COLO668 (cell line): ENCODE results near the gene RFX1.
"Not testable (repeated sequence)": the region's sequence is repeated elsewhere in the genome, so short reads cannot be mapped to it uniquely, and the experiment has no call there.

ENCODE experiments used
- DNase-seq: peaks from one replicate; lab custom pipeline; 2025; ENCODE audit not compliant: unreplicated experiment; lab: John Stamatoyannopoulos, UW

The RFX1 gene

GRCh38 chr19:13937479-13938300 lies 68.4 kb downstream of the RFX1 start:
- DNase-seq = no peak

GRCh38 chr19:13935765-13936510 lies 70.2 kb downstream of the RFX1 start:
- DNase-seq = peak; percentile 17

- no peak for DNase-seq
Measured at GRCh38 chr19:13934785-13935109, 71.4 kb downstream of the RFX1 start.

GRCh38 chr19:13932911-13933393 lies 73.2 kb downstream of the RFX1 start:
- DNase-seq = peak; percentile 82

- no peak for DNase-seq
Measured at GRCh38 chr19:13932149-13932637, 73.9 kb downstream of the RFX1 start.

GRCh38 chr19:13931391-13932148 lies 74.5 kb downstream of the RFX1 start:
- DNase-seq = no peak

- no peak for DNase-seq
Measured at GRCh38 chr19:13930402-13930801, 75.7 kb downstream of the RFX1 start.

GRCh38 chr19:13929956-13930355 lies 76.2 kb downstream of the RFX1 start:
- DNase-seq = peak; percentile 6

GRCh38 chr19:13929340-13929739 lies 76.8 kb downstream of the RFX1 start:
- DNase-seq = no peak

- DNase-seq = no peak
Measured at GRCh38 chr19:13926715-13927114, 79.4 kb downstream of the RFX1 start.

GRCh38 chr19:13926010-13926409 lies 80.1 kb downstream of the RFX1 start:
- DNase-seq = no peak

- no peak for DNase-seq
Measured at GRCh38 chr19:13923194-13923987, 82.7 kb downstream of the RFX1 start.

GRCh38 chr19:13922118-13922517 lies 84.0 kb downstream of the RFX1 start:
- not testable (repeated sequence) for DNase-seq

- peak; percentile 22 for DNase-seq
Measured at GRCh38 chr19:13920940-13921747, 85.0 kb downstream of the RFX1 start.

- DNase-seq = no peak
Measured at GRCh38 chr19:13920524-13920923, 85.6 kb downstream of the RFX1 start.

- no peak for DNase-seq
Measured at GRCh38 chr19:13918726-13919411, 87.3 kb downstream of the RFX1 start.

- DNase-seq = no peak
Measured at GRCh38 chr19:13917888-13918406, 88.2 kb downstream of the RFX1 start.

GRCh38 chr19:13914777-13915176 lies 91.3 kb downstream of the RFX1 start:
- DNase-seq = no peak

GRCh38 chr19:13913352-13913751 lies 92.8 kb downstream of the RFX1 start:
- no peak for DNase-seq
